Hepatocyte (in vitro differentiated cells): Measurements from ENCODE around the gene ZBTB20. TPM values are rescaled to one million over a fixed set of nuclear protein-coding genes. Genes with fewer than 3 reads are reported as not detected.

Experiments
- DNase-seq: peaks from one replicate; pipeline ENCODE4 v3.0.0-alpha.2; 2016; ENCODE audit warnings: low spot score
- H2AFZ ChIP-seq: fragments of 200-600 bp; sonication (generic); 2 replicates; pipeline ENCODE4 v1.6.0; 2016; ENCODE audit warnings: antibody characterized with exemption, mild to moderate bottlenecking
- H3K27ac ChIP-seq: fragments of 200-600 bp; sonication (generic); 2 replicates; pipeline ENCODE4 v1.5.1; 2016; ENCODE audit warnings: mild to moderate bottlenecking
- H3K27me3 ChIP-seq: fragments of 200-600 bp; sonication (generic); 2 replicates; pipeline ENCODE4 v1.6.1; 2016
- H3K36me3 ChIP-seq: fragments of 200-600 bp; sonication (generic); replicated peaks from 2 replicates; pipeline ENCODE4 v1.5.1; 2016; ENCODE audit warnings: low read depth; ENCODE audit not compliant: insufficient read depth
- H3K4me1 ChIP-seq: fragments of 200-600 bp; sonication (generic); 2 replicates; pipeline ENCODE4 v1.5.1; 2016; ENCODE audit warnings: mild to moderate bottlenecking, moderate library complexity; ENCODE audit not compliant: insufficient read depth
- H3K4me2 ChIP-seq: fragments of 200-600 bp; sonication (generic); 2 replicates; pipeline ENCODE4 v1.6.0; 2016
- H3K4me3 ChIP-seq: fragments of 200-600 bp; sonication (generic); 2 replicates; pipeline ENCODE4 v1.5.1; 2016; ENCODE audit warnings: mild to moderate bottlenecking
- H3K79me2 ChIP-seq: fragments of 200-600 bp; sonication (generic); 2 replicates; pipeline ENCODE4 v1.6.0; 2017; ENCODE audit warnings: mild to moderate bottlenecking
- H3K9me2 ChIP-seq: fragments of 200-600 bp; sonication (generic); replicated peaks from 2 replicates; pipeline ENCODE4 v1.6.0; 2017; ENCODE audit warnings: mild to moderate bottlenecking; ENCODE audit not compliant: insufficient read depth
- H3K9me3 ChIP-seq: fragments of 200-600 bp; sonication (generic); 2 replicates; pipeline ENCODE4 v1.5.1; 2016; ENCODE audit warnings: low read depth, mild to moderate bottlenecking
- H4K20me1 ChIP-seq: fragments of 200-600 bp; sonication (generic); 2 replicates; pipeline ENCODE4 v1.6.0; 2016; ENCODE audit warnings: mild to moderate bottlenecking; ENCODE audit not compliant: insufficient read depth, poor library complexity, severe bottlenecking
- CTCF ChIP-seq: fragments of 200-600 bp; sonication (generic); IDR thresholded peaks from 2 replicates; pipeline ENCODE4 v1.5.1; 2016; ENCODE audit warnings: antibody characterized with exemption, mild to moderate bottlenecking; ENCODE audit not compliant: poor library complexity
- EZH2 ChIP-seq: fragments of 200-600 bp; sonication (generic); IDR thresholded peaks from 2 replicates; pipeline ENCODE4 v1.6.1; 2016; ENCODE audit warnings: antibody characterized with exemption, mild to moderate bottlenecking, borderline replicate concordance
- EZH2phosphoT487 ChIP-seq: fragments of 200-600 bp; sonication (generic); IDR thresholded peaks from one replicate; pipeline ENCODE4 v1.6.1; 2018; ENCODE audit warnings: antibody characterized with exemption, mild to moderate bottlenecking, low read depth, moderate library complexity; ENCODE audit not compliant: unreplicated experiment, severe bottlenecking
- WGBS: methylation state at CpG from one replicate; pipeline ENCODE4 v1.1.6; 2016; ENCODE audit warnings: low lambda C conversion rate; ENCODE audit errors: missing lambda C conversion rate; 5-methylcytosine and 5-hydroxymethylcytosine counted together
- polyA plus RNA-seq: library from polyadenylated mRNA; unstranded; fragments of >200 nt; fragmentation: Nextera tagmentation; extraction: Ambion mirVana; gene quantifications from 2 replicates; pipeline ENCODE4 v1.2.1, GENCODE V29; 2016
- total RNA-seq: library from RNA; depleted of rRNA; stranded (reverse); fragments of >200 nt; gene quantifications from 2 replicates; pipeline ENCODE4 v1.2.3, GENCODE V29; 2014

The ZBTB20 gene
- total and polyA plus RNA-seq, 2 experiments from 2014 or later: 25.8 to 28.0 TPM

- H3K79me2 ChIP-seq: no peaks in the 10 kb centered on the region
- no peak overlapping the region for H3K4me2 ChIP-seq
- no peaks in the 10 kb centered on the region for H3K9me3 ChIP-seq
- no peaks in the 10 kb centered on the region for H3K9me2 ChIP-seq
- DNase-seq: no peak
- H3K27ac ChIP-seq: no peak overlapping the region
- H3K36me3 ChIP-seq: no peaks in the 10 kb centered on the region
- H2AFZ ChIP-seq: no peak overlapping the region
- no peaks in the 10 kb centered on the region for H3K27me3 ChIP-seq
- no peak for TF ChIP-seq EZH2phosphoT487
- no peak for TF ChIP-seq CTCF
- TF ChIP-seq EZH2: no peak
- no peaks in the 10 kb centered on the region for H3K4me1 ChIP-seq
- no peaks in the 10 kb centered on the region for H4K20me1 ChIP-seq
- no peak overlapping the region for H3K4me3 ChIP-seq
Measured at GRCh38 chr3:115062412-115062956, 84.6 kb downstream of the ZBTB20 start.

- no peak for TF ChIP-seq EZH2
- no peak for TF ChIP-seq CTCF
- no peak for TF ChIP-seq EZH2phosphoT487
- H3K27ac ChIP-seq: no peak overlapping the region
- no peak overlapping the region for H3K4me2 ChIP-seq
- no peaks in the 10 kb centered on the region for H3K36me3 ChIP-seq
- DNase-seq: no peak
- no peak overlapping the region for H3K4me3 ChIP-seq
- WGBS: 83% methylated on average over 2 of the region's 2 CpGs
- H3K9me2 ChIP-seq: no peaks in the 10 kb centered on the region
- H3K79me2 ChIP-seq: no peaks in the 10 kb centered on the region
- no peak overlapping the region for H2AFZ ChIP-seq
- H3K9me3 ChIP-seq: no peaks in the 10 kb centered on the region
- no peaks in the 10 kb centered on the region for H3K4me1 ChIP-seq
- no peaks in the 10 kb centered on the region for H4K20me1 ChIP-seq
- H3K27me3 ChIP-seq: no peaks in the 10 kb centered on the region
Measured at GRCh38 chr3:115062009-115062408, 85.1 kb downstream of the ZBTB20 start.

GRCh38 chr3:115052906-115053305, 94.2 kb downstream of the ZBTB20 start:
- 37% methylated on average over 3 of the region's 3 CpGs for WGBS
- Histone ChIP-seq H3K4me2 (no peak overlapping the region), H3K79me2 (no peaks in the 10 kb centered on the region), H4K20me1 (no peaks in the 10 kb centered on the region), H3K9me2 (no peaks in the 10 kb centered on the region), H3K36me3 (no peaks in the 10 kb centered on the region), H3K9me3 (no peaks in the 10 kb centered on the region), H3K27me3 (no peaks in the 10 kb centered on the region), H3K4me1 (no peaks in the 10 kb centered on the region), H3K4me3 (no peak overlapping the region), H2AFZ (no peak overlapping the region), H3K27ac (no peak overlapping the region)
- TF ChIP-seq EZH2: no peak
- no peak for TF ChIP-seq EZH2phosphoT487
- TF ChIP-seq CTCF: no peak
- no peak for DNase-seq

GRCh38 chr3:115042351-115042750, 104.7 kb downstream of the ZBTB20 start:
- Histone ChIP-seq H3K27me3 (no peaks in the 10 kb centered on the region), H3K4me3 (no peak overlapping the region), H4K20me1 (no peaks in the 10 kb centered on the region), H3K9me3 (no peaks in the 10 kb centered on the region), H3K4me2 (no peak overlapping the region), H3K36me3 (no peaks in the 10 kb centered on the region), H3K79me2 (no peaks in the 10 kb centered on the region), H3K9me2 (no peaks in the 10 kb centered on the region), H2AFZ (no peak overlapping the region), H3K27ac (no peak overlapping the region), H3K4me1 (no peaks in the 10 kb centered on the region)
- DNase-seq: no peak
- TF ChIP-seq EZH2: no peak
- no peak for TF ChIP-seq EZH2phosphoT487
- TF ChIP-seq CTCF: no peak
- 83% methylated on average over 3 of the region's 3 CpGs for WGBS
